Measurements from ENCODE around the gene FGF11. TPM values are rescaled to one million over a fixed set of nuclear protein-coding genes. Genes with fewer than 3 reads are reported as not detected.

FGF11 gene
- total RNA-seq, 1 donor from 2014 or later = 22.4 TPM

DNA sequence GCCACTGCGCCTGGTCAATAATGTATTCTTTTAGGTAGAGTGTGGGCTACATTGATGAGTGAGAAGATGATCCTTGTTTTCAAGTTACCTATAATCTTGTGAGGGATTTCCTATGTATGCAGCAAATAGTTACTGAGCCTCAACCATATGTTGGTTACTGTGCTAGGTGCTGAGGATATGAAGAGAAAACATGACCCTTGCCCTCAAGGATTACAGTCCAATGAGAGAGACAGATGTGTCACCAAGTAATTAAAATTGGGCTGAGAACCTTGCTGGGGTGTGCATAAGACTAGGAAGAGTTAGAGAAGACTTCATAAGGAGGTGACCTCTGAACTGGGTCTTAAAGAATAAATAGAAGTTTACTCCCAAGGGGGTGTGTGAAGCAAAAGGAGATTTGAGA lies 52.3 kb downstream of the FGF11 start:
- peaks cover 99% of the 10 kb centered on the region for H3K79me2 ChIP-seq (ENCODE audit: insufficient read depth, low read length)
- no peaks in the 10 kb centered on the region for H3K9me3 ChIP-seq (ENCODE audit: insufficient read depth, low read depth, low read length)
- peaks cover 12% of the 10 kb centered on the region for H3K36me3 Mint-ChIP-seq (ENCODE audit: low read depth, unreplicated experiment)
- H2AFZ ChIP-seq (ENCODE audit: low read depth, low read length) = no peak overlapping the region
- FAIRE-seq (no peak), DNase-seq (ENCODE audit: low read depth) (no peak)
- H3K4me3 ChIP-seq (ENCODE audit: insufficient read depth, low read depth, low read length) = no peak overlapping the region
- peaks cover 4% of the 10 kb centered on the region for H3K4me1 ChIP-seq (ENCODE audit: insufficient read depth, low read length)
- H3K9ac ChIP-seq (ENCODE audit: low read length) = no peak overlapping the region
- H3K4me2 ChIP-seq (ENCODE audit: low read length) = no peak overlapping the region
- no peak overlapping the region for H3K27ac ChIP-seq (ENCODE audit: low read depth, low read length)
- no peaks in the 10 kb centered on the region for H3K9me3 Mint-ChIP-seq (ENCODE audit: unreplicated experiment)
- H3K27me3 Mint-ChIP-seq (ENCODE audit: low read depth, unreplicated experiment) = no peaks in the 10 kb centered on the region
- H3K27me3 ChIP-seq (ENCODE audit: insufficient read depth, low read length) = no peaks in the 10 kb centered on the region
- TF ChIP-seq EZH2 (IDR thresholded peaks at IDR 0.05; ENCODE audit: insufficient read depth, low read length) = no peak
- TF ChIP-seq, protein P1, sequence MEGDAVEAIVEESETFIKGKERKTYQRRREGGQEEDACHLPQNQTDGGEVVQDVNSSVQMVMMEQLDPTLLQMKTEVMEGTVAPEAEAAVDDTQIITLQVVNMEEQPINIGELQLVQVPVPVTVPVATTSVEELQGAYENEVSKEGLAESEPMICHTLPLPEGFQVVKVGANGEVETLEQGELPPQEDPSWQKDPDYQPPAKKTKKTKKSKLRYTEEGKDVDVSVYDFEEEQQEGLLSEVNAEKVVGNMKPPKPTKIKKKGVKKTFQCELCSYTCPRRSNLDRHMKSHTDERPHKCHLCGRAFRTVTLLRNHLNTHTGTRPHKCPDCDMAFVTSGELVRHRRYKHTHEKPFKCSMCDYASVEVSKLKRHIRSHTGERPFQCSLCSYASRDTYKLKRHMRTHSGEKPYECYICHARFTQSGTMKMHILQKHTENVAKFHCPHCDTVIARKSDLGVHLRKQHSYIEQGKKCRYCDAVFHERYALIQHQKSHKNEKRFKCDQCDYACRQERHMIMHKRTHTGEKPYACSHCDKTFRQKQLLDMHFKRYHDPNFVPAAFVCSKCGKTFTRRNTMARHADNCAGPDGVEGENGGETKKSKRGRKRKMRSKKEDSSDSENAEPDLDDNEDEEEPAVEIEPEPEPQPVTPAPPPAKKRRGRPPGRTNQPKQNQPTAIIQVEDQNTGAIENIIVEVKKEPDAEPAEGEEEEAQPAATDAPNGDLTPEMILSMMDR (IDR thresholded peaks at IDR 0.05; ENCODE audit: insufficient read depth, low read depth, low read length) = no peak
- H3K36me3 ChIP-seq (ENCODE audit: insufficient read depth, low read length) = peaks cover 18% of the 10 kb centered on the region
- H3K4me3 Mint-ChIP-seq (ENCODE audit: unreplicated experiment) = peak overlapping the region; percentile 25
- H3K4me1 Mint-ChIP-seq (ENCODE audit: low read depth, unreplicated experiment) = peaks cover 29% of the 10 kb centered on the region
- peaks cover 98% of the 10 kb centered on the region for H4K20me1 ChIP-seq (ENCODE audit: insufficient read depth, low read length)
- no peak overlapping the region for H3K27ac Mint-ChIP-seq (ENCODE audit: unreplicated experiment)

DNA sequence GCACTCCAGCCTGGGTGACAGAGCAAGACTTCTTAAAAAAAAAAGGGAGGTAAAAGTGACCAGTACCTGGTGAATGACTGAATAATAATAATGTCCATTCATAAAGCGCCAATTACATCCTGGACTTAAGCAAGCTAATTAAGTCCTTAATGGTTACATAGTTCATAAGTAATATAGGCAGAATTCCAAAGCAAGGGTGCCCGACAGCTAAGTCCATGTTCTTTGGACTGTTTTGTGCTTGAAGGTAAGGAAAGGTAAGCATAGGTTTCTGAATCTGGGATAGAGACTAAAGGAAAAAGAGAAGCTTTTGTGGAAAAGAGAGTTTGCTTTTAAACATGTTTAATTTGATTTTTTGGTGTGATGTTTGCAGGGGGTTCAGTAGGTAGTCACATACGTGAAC lies 54.6 kb downstream of the FGF11 start:
- H3K27ac Mint-ChIP-seq (ENCODE audit: unreplicated experiment) = no peak overlapping the region

More for the DNA sequence above, 54.6 kb downstream of the FGF11 start:
- Histone ChIP-seq H3K4me1 (ENCODE audit: insufficient read depth, low read length) (no peaks in the 10 kb centered on the region), H3K79me2 (ENCODE audit: insufficient read depth, low read length) (peaks cover 94% of the 10 kb centered on the region), H3K36me3 (ENCODE audit: insufficient read depth, low read length) (peaks cover 38% of the 10 kb centered on the region), H3K4me3 (ENCODE audit: insufficient read depth, low read depth, low read length) (no peak overlapping the region), H3K4me2 (ENCODE audit: low read length) (no peak overlapping the region), H3K27me3 (ENCODE audit: insufficient read depth, low read length) (no peaks in the 10 kb centered on the region), H2AFZ (ENCODE audit: low read depth, low read length) (no peak overlapping the region), H4K20me1 (ENCODE audit: insufficient read depth, low read length) (peaks cover 97% of the 10 kb centered on the region), H3K9ac (ENCODE audit: low read length) (no peak overlapping the region), H3K9me3 (ENCODE audit: insufficient read depth, low read depth, low read length) (no peaks in the 10 kb centered on the region), H3K27ac (ENCODE audit: low read depth, low read length) (no peak overlapping the region)
- H3K9me3 Mint-ChIP-seq (ENCODE audit: unreplicated experiment) = no peaks in the 10 kb centered on the region
- FAIRE-seq (no peak), DNase-seq (ENCODE audit: low read depth) (no peak)
- peaks cover 15% of the 10 kb centered on the region for H3K4me1 Mint-ChIP-seq (ENCODE audit: low read depth, unreplicated experiment)
- no peak overlapping the region for H3K4me3 Mint-ChIP-seq (ENCODE audit: unreplicated experiment)
- no peaks in the 10 kb centered on the region for H3K27me3 Mint-ChIP-seq (ENCODE audit: low read depth, unreplicated experiment)
- TF ChIP-seq, protein P1 (IDR thresholded peaks at IDR 0.05; ENCODE audit: insufficient read depth, low read depth, low read length) = no peak
- TF ChIP-seq EZH2 (IDR thresholded peaks at IDR 0.05; ENCODE audit: insufficient read depth, low read length) = no peak
- H3K36me3 Mint-ChIP-seq (ENCODE audit: low read depth, unreplicated experiment) = peaks cover 29% of the 10 kb centered on the region

Other genes starting within 250 kb of the FGF11 start
- gene DLG4, start 219.7 kb upstream of the FGF11 start, total RNA-seq = 45.6 and 48.0 TPM in 2 replicates
- 354 and 399 TPM in 2 replicates for gene ACADVL, start 219.6 kb upstream of the FGF11 start, total RNA-seq
- gene DVL2, start 205.0 kb upstream of the FGF11 start, total RNA-seq = 30.2 and 34.4 TPM in 2 replicates
- 78.0 and 89.5 TPM in 2 replicates for gene PHF23, start 200.1 kb upstream of the FGF11 start, total RNA-seq
- gene GABARAP, start 197.1 kb upstream of the FGF11 start, total RNA-seq = 434 and 454 TPM in 2 replicates
- 102 and 103 TPM in 2 replicates for gene CTDNEP1, start 187.8 kb upstream of the FGF11 start, total RNA-seq
- gene ELP5, start 187.3 kb upstream of the FGF11 start, total RNA-seq = 24.9 and 25.4 TPM in 2 replicates
- 4.6 and 10.5 TPM in 2 replicates for gene CLDN7, start 177.0 kb upstream of the FGF11 start, total RNA-seq
- 0.30 TPM in 1 of 2 replicates, not detected in the other for gene SLC2A4, start 157.8 kb upstream of the FGF11 start, total RNA-seq
- gene YBX2, start 144.9 kb upstream of the FGF11 start, total RNA-seq = 0.24 and 0.86 TPM in 2 replicates
- 841 and 915 TPM in 2 replicates for gene EIF5A, start 131.9 kb upstream of the FGF11 start, total RNA-seq
- gene GPS2, start 124.2 kb upstream of the FGF11 start, total RNA-seq = 41.7 and 49.8 TPM in 2 replicates
- 32.5 and 32.6 TPM in 2 replicates for gene NEURL4, start 110.2 kb upstream of the FGF11 start, total RNA-seq
- gene ACAP1, start 103.0 kb upstream of the FGF11 start, total RNA-seq = 14.4 and 16.0 TPM in 2 replicates
- 31.6 and 41.4 TPM in 2 replicates for gene KCTD11, start 87.3 kb upstream of the FGF11 start, total RNA-seq
- 0.30 TPM in 1 of 2 replicates, not detected in the other for gene TMEM95, start 84.4 kb upstream of the FGF11 start, total RNA-seq
- gene TNK1, start 58.4 kb upstream of the FGF11 start, total RNA-seq = 0.36 and 1.6 TPM in 2 replicates
- gene PLSCR3, start 45.0 kb upstream of the FGF11 start, total RNA-seq = 65.7 and 67.6 TPM in 2 replicates
- 45.7 and 52.9 TPM in 2 replicates for gene TMEM256, start 35.4 kb upstream of the FGF11 start, total RNA-seq
- gene NLGN2, start 31.7 kb upstream of the FGF11 start, total RNA-seq = 77.3 and 80.7 TPM in 2 replicates
- 0.23 TPM in 1 of 2 replicates, not detected in the other for gene SPEM1, start 19.2 kb upstream of the FGF11 start, total RNA-seq
- 0.14 and 0.17 TPM in 2 replicates for gene SPEM2, start 13.9 kb upstream of the FGF11 start, total RNA-seq
- 0.07 TPM in 1 of 2 replicates, not detected in the other for gene SPEM3, start 10.7 kb upstream of the FGF11 start, total RNA-seq
- 10.7 and 11.8 TPM in 2 replicates for gene TMEM102, start 4.1 kb upstream of the FGF11 start, total RNA-seq
- 9.7 and 11.7 TPM in 2 replicates for gene CHRNB1, start 5.5 kb downstream of the FGF11 start, total RNA-seq
- gene ZBTB4, start 40.1 kb downstream of the FGF11 start, total RNA-seq = 31.0 and 31.2 TPM in 2 replicates
- not detected in 2 replicates for gene SLC35G6, start 41.9 kb downstream of the FGF11 start, total RNA-seq
- gene POLR2A, start 44.9 kb downstream of the FGF11 start, total RNA-seq = 143 and 151 TPM in 2 replicates
- gene TNFSF12, start 109.5 kb downstream of the FGF11 start, total RNA-seq = 2.4 and 3.4 TPM in 2 replicates
- 0.43 and 0.93 TPM in 2 replicates for gene TNFSF13, start 119.2 kb downstream of the FGF11 start, total RNA-seq
- 51.4 and 58.7 TPM in 2 replicates for gene SENP3, start 122.4 kb downstream of the FGF11 start, total RNA-seq
- 4.4 and 6.2 TPM in 2 replicates for gene CD68, start 140.1 kb downstream of the FGF11 start, total RNA-seq
- 44.6 and 51.2 TPM in 2 replicates for gene MPDU1, start 144.3 kb downstream of the FGF11 start, total RNA-seq
- gene SOX15, start 150.6 kb downstream of the FGF11 start, total RNA-seq = 1.7 and 4.0 TPM in 2 replicates
- 54.3 and 60.2 TPM in 2 replicates for gene FXR2, start 175.4 kb downstream of the FGF11 start, total RNA-seq
- gene SAT2, start 188.3 kb downstream of the FGF11 start, total RNA-seq = 47.2 and 49.8 TPM in 2 replicates
- gene SHBG, start 190.6 kb downstream of the FGF11 start, total RNA-seq = 0.79 and 1.4 TPM in 2 replicates
- 0.65 and 0.89 TPM in 2 replicates for gene ATP1B2, start 211.4 kb downstream of the FGF11 start, total RNA-seq
- 94.4 and 100 TPM in 2 replicates for gene TP53, start 248.0 kb downstream of the FGF11 start, total RNA-seq
- gene WRAP53, start 249.0 kb downstream of the FGF11 start, total RNA-seq = 14.2 and 15.1 TPM in 2 replicates